ENCODE measurements around the gene NUDT21.

GRCh38 chr16:56488035-56488434, 36.9 kb upstream of the NUDT21 start:
- TF ChIP-seq CTCF (IDR thresholded peaks at IDR 0.05) (no peak), ZFX (IDR thresholded peaks at IDR 0.05; ENCODE audit: borderline replicate concordance) (no peak)
